Osteoblast (primary cell): ENCODE results near the gene AP4S1. TPM values are rescaled to one million over a fixed set of nuclear protein-coding genes. Genes with fewer than 3 reads are reported as not detected.

Experiments used
- DNase-seq: peaks from one replicate; pipeline ENCODE4 v3.0.0; 2011; ENCODE audit warnings: low spot score, mixed read lengths; ENCODE audit not compliant: insufficient read length; ENCODE audit errors: missing footprints
- H2AFZ ChIP-seq: 2 replicates; pipeline ENCODE4 v1.6.0; 2011; ENCODE audit warnings: mild to moderate bottlenecking, low read length
- H3K27ac ChIP-seq: 2 replicates; pipeline ENCODE4 v1.5.1; 2011; ENCODE audit warnings: mild to moderate bottlenecking, low read depth, low read length, moderate library complexity
- H3K27me3 ChIP-seq: 2 replicates; pipeline ENCODE4 v1.6.0; 2012; ENCODE audit warnings: mild to moderate bottlenecking, control low read depth, inconsistent platforms, low read length, moderate library complexity; ENCODE audit not compliant: insufficient read depth
- H3K36me3 ChIP-seq: 2 replicates; pipeline ENCODE4 v1.5.1; 2011; ENCODE audit warnings: mild to moderate bottlenecking, low read length, control low read depth, moderate library complexity; ENCODE audit not compliant: insufficient read depth
- H3K4me1 ChIP-seq: 2 replicates; pipeline ENCODE4 v1.5.1; 2011; ENCODE audit warnings: mild to moderate bottlenecking, low read length, control low read depth, moderate library complexity; ENCODE audit not compliant: insufficient read depth
- H3K4me2 ChIP-seq: 2 replicates; pipeline ENCODE4 v1.6.0; 2011; ENCODE audit warnings: mild to moderate bottlenecking, low read length; ENCODE audit not compliant: insufficient read depth
- H3K4me3 ChIP-seq: fragments of 200-600 bp; sonication (generic); 3 replicates; pipeline ENCODE4 v1.5.1; 2012; ENCODE audit warnings: mild to moderate bottlenecking, low read length, inconsistent platforms; ENCODE audit not compliant: insufficient read depth
- H3K79me2 ChIP-seq: 2 replicates; pipeline ENCODE4 v1.6.0; 2012; ENCODE audit warnings: mild to moderate bottlenecking, low read length, control low read depth, inconsistent platforms; ENCODE audit not compliant: insufficient read depth
- H3K9me3 ChIP-seq: 2 replicates; pipeline ENCODE4 v1.5.1; 2011; ENCODE audit warnings: low read depth, low read length, control low read depth
- H4K20me1 ChIP-seq: 2 replicates; pipeline ENCODE4 v1.6.0; 2012; ENCODE audit warnings: mild to moderate bottlenecking, low read length, control low read depth; ENCODE audit not compliant: insufficient read depth
- CTCF ChIP-seq: IDR thresholded peaks from 2 replicates; pipeline ENCODE4 v1.5.1; 2011; ENCODE audit warnings: mild to moderate bottlenecking, low read depth, low read length, moderate library complexity; ENCODE audit errors: extremely low read depth
- total RNA-seq: library from RNA; depleted of rRNA; stranded (reverse); fragments of >200 nt; gene quantifications from 2 replicates; pipeline ENCODE4 v1.2.3, GENCODE V29; 2012

Gene AP4S1
- total RNA-seq, 1 donor = 5.4 TPM

GRCh38 chr14:31096255-31096654 is 70.8 kb downstream of the AP4S1 start:
- Histone ChIP-seq H3K4me1 (peaks cover 3% of the 10 kb centered on the region), H3K79me2 (no peaks in the 10 kb centered on the region), H2AFZ (no peak overlapping the region), H3K9me3 (no peaks in the 10 kb centered on the region), H3K4me3 (no peak overlapping the region), H4K20me1 (no peaks in the 10 kb centered on the region), H3K36me3 (peaks cover 23% of the 10 kb centered on the region), H3K27me3 (no peaks in the 10 kb centered on the region), H3K27ac (no peak overlapping the region), H3K4me2 (no peak overlapping the region)
- TF ChIP-seq CTCF = no peak
- no peak for DNase-seq

GRCh38 chr14:31097081-31097480 is 71.6 kb downstream of the AP4S1 start:
- Histone ChIP-seq H2AFZ (no peak overlapping the region), H3K79me2 (no peaks in the 10 kb centered on the region), H3K4me2 (no peak overlapping the region), H3K9me3 (no peaks in the 10 kb centered on the region), H4K20me1 (no peaks in the 10 kb centered on the region), H3K27me3 (no peaks in the 10 kb centered on the region), H3K4me1 (no peaks in the 10 kb centered on the region), H3K36me3 (peaks cover 29% of the 10 kb centered on the region), H3K27ac (no peak overlapping the region), H3K4me3 (no peak overlapping the region)
- TF ChIP-seq CTCF = no peak
- no peak for DNase-seq

DNA sequence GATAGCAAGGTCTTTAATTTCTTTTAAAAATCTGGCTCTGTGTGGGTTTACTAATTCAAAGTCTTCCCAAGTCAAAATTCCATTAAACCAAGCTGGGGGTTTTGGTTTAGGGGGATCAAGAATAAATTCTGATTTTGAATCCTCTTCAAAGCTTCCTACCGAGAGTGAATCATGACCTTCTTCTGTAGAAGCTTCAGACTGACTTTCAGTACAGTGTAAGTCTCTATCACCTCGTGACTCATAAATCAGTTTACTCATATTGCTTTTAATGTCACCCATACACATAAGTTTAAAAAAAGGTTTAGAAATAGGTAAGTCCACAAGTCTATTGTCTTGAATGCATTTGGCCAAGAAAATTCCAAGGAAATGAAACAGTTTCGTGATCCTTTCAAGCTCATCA is 81.3 kb downstream of the AP4S1 start:
- H3K4me1 ChIP-seq = no peaks in the 10 kb centered on the region
- H3K4me2 ChIP-seq = no peak overlapping the region
- peak overlapping the region; percentile 32 for H3K27ac ChIP-seq
- H3K36me3 ChIP-seq = peaks cover 65% of the 10 kb centered on the region
- H3K9me3 ChIP-seq = no peaks in the 10 kb centered on the region
- no peak overlapping the region for H3K4me3 ChIP-seq
- peak; percentile 52 for DNase-seq
- H3K27me3 ChIP-seq = no peaks in the 10 kb centered on the region
- no peak for TF ChIP-seq CTCF
- no peaks in the 10 kb centered on the region for H3K79me2 ChIP-seq
- no peaks in the 10 kb centered on the region for H4K20me1 ChIP-seq
- H2AFZ ChIP-seq = no peak overlapping the region

DNA sequence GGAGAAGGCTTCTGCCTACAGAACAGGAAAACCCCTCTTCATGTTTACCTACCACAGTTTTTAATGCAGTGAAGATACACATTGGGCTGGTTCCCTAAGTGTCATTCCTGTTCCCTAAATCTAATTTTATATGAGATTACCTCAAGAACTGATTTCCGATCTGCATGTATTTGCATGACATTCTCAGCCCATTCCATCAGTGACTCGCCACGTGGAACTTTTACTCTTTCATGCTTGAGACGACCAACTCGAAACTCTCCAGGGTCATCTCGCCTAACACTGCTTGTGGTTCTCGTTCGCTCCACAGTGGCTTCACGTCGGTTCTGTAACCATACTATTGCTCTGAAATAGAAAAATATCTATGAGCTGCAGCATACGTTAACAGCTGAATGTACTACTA is 83.8 kb downstream of the AP4S1 start:
- no peaks in the 10 kb centered on the region for H3K9me3 ChIP-seq
- H3K36me3 ChIP-seq = peaks cover 67% of the 10 kb centered on the region
- H2AFZ ChIP-seq = no peak overlapping the region
- no peaks in the 10 kb centered on the region for H3K79me2 ChIP-seq
- TF ChIP-seq CTCF = no peak
- H3K27me3 ChIP-seq = no peaks in the 10 kb centered on the region
- H3K4me1 ChIP-seq = no peaks in the 10 kb centered on the region
- no peaks in the 10 kb centered on the region for H4K20me1 ChIP-seq
- DNase-seq = no peak
- no peak overlapping the region for H3K4me3 ChIP-seq
- H3K4me2 ChIP-seq = no peak overlapping the region
- H3K27ac ChIP-seq = no peak overlapping the region
